Astrocyte (in vitro differentiated cells and primary cell): Measurements from ENCODE around the gene C1QTNF12. TPM values are rescaled to one million over a fixed set of nuclear protein-coding genes. Genes with fewer than 3 reads are reported as not detected.

Experiments used
- DNase-seq: peaks from one replicate; pipeline ENCODE4 v3.0.0-alpha.2; 2010; ENCODE audit warnings: low read depth
- FAIRE-seq: peaks from 2 replicates; lab custom pipeline; 2011; peaks lifted over from hg19 to GRCh38; lab: Jason Lieb, UNC
- H2AFZ ChIP-seq: 2 replicates; pipeline ENCODE4 v1.6.0; 2012; ENCODE audit warnings: low read depth, low read length, inconsistent platforms
- H3K27ac ChIP-seq: 2 replicates; pipeline ENCODE4 v1.5.1; 2011; ENCODE audit warnings: low read depth, low read length, inconsistent platforms
- H3K27me3 ChIP-seq: 2 replicates; pipeline ENCODE4 v1.6.0; 2011; ENCODE audit warnings: low read length, inconsistent platforms; ENCODE audit not compliant: insufficient read depth
- H3K36me3 ChIP-seq: 2 replicates; pipeline ENCODE4 v1.5.1; 2011; ENCODE audit warnings: low read length, inconsistent platforms; ENCODE audit not compliant: insufficient read depth
- H3K4me1 ChIP-seq: 2 replicates; pipeline ENCODE4 v1.5.1; 2011; ENCODE audit warnings: low read length, inconsistent platforms; ENCODE audit not compliant: insufficient read depth
- H3K4me2 ChIP-seq: 2 replicates; pipeline ENCODE4 v1.6.0; 2012; ENCODE audit warnings: low read length, inconsistent platforms
- H3K4me3 ChIP-seq: 2 replicates; pipeline ENCODE4 v1.5.1; 2011; ENCODE audit warnings: low read depth, mild to moderate bottlenecking, low read length, inconsistent platforms; ENCODE audit not compliant: insufficient read depth
- H3K79me2 ChIP-seq: 2 replicates; pipeline ENCODE4 v1.6.0; 2012; ENCODE audit warnings: mild to moderate bottlenecking, low read length, inconsistent platforms; ENCODE audit not compliant: insufficient read depth
- H3K9ac ChIP-seq: 2 replicates; pipeline ENCODE4 v1.6.0; 2012; ENCODE audit warnings: mild to moderate bottlenecking, low read length, inconsistent platforms
- H3K9me3 ChIP-seq: 2 replicates; pipeline ENCODE4 v1.5.1; 2012; ENCODE audit warnings: low read depth, mild to moderate bottlenecking, low read length, inconsistent platforms; ENCODE audit not compliant: insufficient read depth
- H4K20me1 ChIP-seq: 2 replicates; pipeline ENCODE4 v1.6.0; 2012; ENCODE audit warnings: low read length, inconsistent platforms; ENCODE audit not compliant: insufficient read depth
- H3K27ac Mint-ChIP-seq: one replicate; pipeline ENCODE4 v1.8.0; 2021; ENCODE audit warnings: mild to moderate bottlenecking, mixed read lengths; ENCODE audit not compliant: unreplicated experiment
- H3K27me3 Mint-ChIP-seq: one replicate; pipeline ENCODE4 v1.8.0; 2021; ENCODE audit warnings: low read depth, mixed read lengths; ENCODE audit not compliant: unreplicated experiment
- H3K36me3 Mint-ChIP-seq: one replicate; pipeline ENCODE4 v1.8.0; 2021; ENCODE audit warnings: low read depth, mixed read lengths; ENCODE audit not compliant: unreplicated experiment
- H3K4me1 Mint-ChIP-seq: one replicate; pipeline ENCODE4 v1.8.0; 2021; ENCODE audit warnings: low read depth, mixed read lengths; ENCODE audit not compliant: unreplicated experiment
- H3K4me3 Mint-ChIP-seq: one replicate; pipeline ENCODE4 v1.8.0; 2021; ENCODE audit warnings: mild to moderate bottlenecking, moderate library complexity, mixed read lengths; ENCODE audit not compliant: unreplicated experiment
- H3K9me3 Mint-ChIP-seq: one replicate; pipeline ENCODE4 v1.8.0; 2021; ENCODE audit warnings: mild to moderate bottlenecking, mixed read lengths; ENCODE audit not compliant: unreplicated experiment
- EZH2 ChIP-seq: IDR thresholded peaks from 2 replicates; pipeline ENCODE4 v1.6.1; 2012; ENCODE audit warnings: mild to moderate bottlenecking, low read length, inconsistent platforms; ENCODE audit not compliant: insufficient read depth
- total RNA-seq: library from RNA; stranded (reverse); gene quantifications from 2 replicates; pipeline ENCODE4 v1.2.1, GENCODE V29; 2021
- TF ChIP-seq, protein P1 (sequence below): IDR thresholded peaks from 2 replicates; pipeline ENCODE4 v1.5.1; 2011; ENCODE audit warnings: low read depth, mild to moderate bottlenecking, inconsistent platforms, low read length, moderate library complexity; ENCODE audit not compliant: insufficient read depth

Gene C1QTNF12
- total RNA-seq, 1 donor from 2014 or later, result 3.9 TPM

DNA sequence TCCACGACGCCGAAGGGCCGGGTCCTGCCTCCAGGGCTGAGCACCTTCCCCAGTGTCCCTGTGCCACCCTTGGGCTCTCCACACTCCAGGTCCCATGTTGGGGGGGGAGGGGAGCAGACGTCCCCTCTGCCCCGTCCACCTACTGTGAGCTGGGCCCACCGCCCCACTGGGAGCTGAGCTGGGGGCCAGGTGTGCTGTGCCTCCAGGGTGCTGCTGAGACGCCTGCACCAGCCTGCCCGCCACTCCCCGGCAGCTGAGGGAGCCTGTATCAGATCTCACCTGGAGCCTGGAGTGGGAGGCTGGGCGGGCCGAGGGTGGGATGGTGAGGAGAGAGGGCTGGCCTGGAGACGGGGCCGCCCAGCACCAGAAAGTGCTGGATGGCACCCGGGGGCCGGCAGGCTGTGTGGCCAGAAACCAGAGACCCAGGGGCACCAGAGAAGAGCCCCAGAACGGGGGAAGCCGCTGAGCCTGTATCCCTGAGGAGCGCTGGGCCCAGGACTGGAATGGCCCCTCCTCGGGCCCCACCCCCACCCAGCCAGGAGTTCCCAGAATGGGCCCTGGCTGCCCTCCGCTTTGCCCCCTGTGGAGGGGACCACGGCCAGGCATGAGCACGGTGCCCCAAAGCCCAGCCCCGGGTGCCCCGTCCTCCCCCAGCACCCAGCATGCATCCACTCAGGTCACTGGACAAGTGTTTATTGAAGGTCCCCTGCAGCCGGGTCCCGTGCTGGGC, 43.5 kb downstream of the C1QTNF12 start:
- H3K27me3 Mint-ChIP-seq, result peaks cover 6% of the 10 kb centered on the region
- FAIRE-seq (no peak), DNase-seq (no peak)
- no peaks in the 10 kb centered on the region for H3K36me3 Mint-ChIP-seq
- Histone ChIP-seq H3K36me3 (no peaks in the 10 kb centered on the region), H3K9ac (no peak overlapping the region), H4K20me1 (no peaks in the 10 kb centered on the region), H2AFZ (no peak overlapping the region), H3K79me2 (no peaks in the 10 kb centered on the region), H3K27ac (no peak overlapping the region), H3K4me3 (no peak overlapping the region), H3K4me2 (no peak overlapping the region), H3K4me1 (peaks cover 14% of the 10 kb centered on the region), H3K9me3 (no peaks in the 10 kb centered on the region), H3K27me3 (peaks cover 3% of the 10 kb centered on the region)
- H3K9me3 Mint-ChIP-seq, result no peaks in the 10 kb centered on the region
- H3K4me3 Mint-ChIP-seq, result no peak overlapping the region
- TF ChIP-seq, protein P1, sequence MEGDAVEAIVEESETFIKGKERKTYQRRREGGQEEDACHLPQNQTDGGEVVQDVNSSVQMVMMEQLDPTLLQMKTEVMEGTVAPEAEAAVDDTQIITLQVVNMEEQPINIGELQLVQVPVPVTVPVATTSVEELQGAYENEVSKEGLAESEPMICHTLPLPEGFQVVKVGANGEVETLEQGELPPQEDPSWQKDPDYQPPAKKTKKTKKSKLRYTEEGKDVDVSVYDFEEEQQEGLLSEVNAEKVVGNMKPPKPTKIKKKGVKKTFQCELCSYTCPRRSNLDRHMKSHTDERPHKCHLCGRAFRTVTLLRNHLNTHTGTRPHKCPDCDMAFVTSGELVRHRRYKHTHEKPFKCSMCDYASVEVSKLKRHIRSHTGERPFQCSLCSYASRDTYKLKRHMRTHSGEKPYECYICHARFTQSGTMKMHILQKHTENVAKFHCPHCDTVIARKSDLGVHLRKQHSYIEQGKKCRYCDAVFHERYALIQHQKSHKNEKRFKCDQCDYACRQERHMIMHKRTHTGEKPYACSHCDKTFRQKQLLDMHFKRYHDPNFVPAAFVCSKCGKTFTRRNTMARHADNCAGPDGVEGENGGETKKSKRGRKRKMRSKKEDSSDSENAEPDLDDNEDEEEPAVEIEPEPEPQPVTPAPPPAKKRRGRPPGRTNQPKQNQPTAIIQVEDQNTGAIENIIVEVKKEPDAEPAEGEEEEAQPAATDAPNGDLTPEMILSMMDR, result no peak
- TF ChIP-seq EZH2, result no peak
- H3K27ac Mint-ChIP-seq, result no peak overlapping the region
- no peaks in the 10 kb centered on the region for H3K4me1 Mint-ChIP-seq

DNA sequence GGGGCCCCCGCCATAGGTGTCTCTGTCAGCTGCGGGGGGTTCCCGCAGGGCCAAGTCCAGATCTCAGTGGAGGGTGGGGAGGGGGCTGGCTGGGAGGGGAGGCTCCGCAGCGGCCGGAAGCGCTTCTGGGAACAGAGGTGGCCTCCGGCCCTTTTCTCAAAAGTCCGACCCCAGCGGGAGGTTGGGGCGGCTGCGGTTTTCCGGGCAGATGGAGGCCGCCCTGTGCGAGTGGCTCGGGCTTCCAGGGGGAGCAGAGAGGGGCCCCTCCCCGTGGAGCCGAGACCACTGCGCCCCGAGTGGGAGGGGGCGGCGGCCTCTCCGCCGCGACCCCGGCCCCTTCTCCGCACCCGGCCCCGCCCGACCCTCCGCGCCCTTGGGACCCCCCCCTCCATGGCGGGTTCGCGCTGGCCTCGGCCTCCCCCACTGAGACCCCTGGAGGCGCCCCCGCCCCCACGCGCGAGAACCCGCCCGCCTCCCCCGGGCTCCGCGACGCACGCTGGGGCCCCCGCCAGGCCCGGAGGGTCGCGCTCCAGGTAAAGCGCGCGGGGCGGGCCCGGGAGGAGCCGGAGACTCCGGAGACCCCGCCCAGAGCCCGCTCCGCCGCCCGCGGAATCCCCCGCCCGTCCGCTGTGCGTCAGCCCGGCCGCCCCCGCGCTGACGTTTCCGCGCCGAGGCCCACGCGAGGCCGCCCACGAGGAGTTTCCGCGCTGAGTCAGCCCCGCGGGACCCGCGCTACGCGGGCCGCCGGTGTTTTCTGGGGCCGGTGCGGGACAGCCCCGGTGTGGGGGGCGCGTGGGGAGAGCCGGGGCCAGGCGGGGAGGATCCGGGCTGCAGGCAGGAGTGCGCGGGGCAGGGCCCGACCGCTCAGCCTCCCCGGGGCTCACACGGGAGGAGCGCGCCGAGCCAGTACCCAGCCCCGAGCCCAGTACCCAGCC, 45.4 kb downstream of the C1QTNF12 start:
- FAIRE-seq (no peak), DNase-seq (peak; percentile 20)
- Mint-ChIP-seq H3K4me1 (no peaks in the 10 kb centered on the region), H3K9me3 (no peaks in the 10 kb centered on the region), H3K27ac (no peak overlapping the region), H3K27me3 (peaks cover 7% of the 10 kb centered on the region), H3K36me3 (no peaks in the 10 kb centered on the region), H3K4me3 (no peak overlapping the region)
- no peaks in the 10 kb centered on the region for H4K20me1 ChIP-seq
- H3K27ac ChIP-seq, result no peak overlapping the region
- TF ChIP-seq, protein P1, result no peak
- TF ChIP-seq EZH2, result no peak
- H3K36me3 ChIP-seq, result no peaks in the 10 kb centered on the region
- no peaks in the 10 kb centered on the region for H3K9me3 ChIP-seq
- no peaks in the 10 kb centered on the region for H3K27me3 ChIP-seq
- no peak overlapping the region for H2AFZ ChIP-seq
- H3K4me1 ChIP-seq, result peaks cover 2% of the 10 kb centered on the region
- H3K4me2 ChIP-seq, result peak overlapping the region; percentile 70
- H3K9ac ChIP-seq, result peak overlapping the region; percentile 27
- no peaks in the 10 kb centered on the region for H3K79me2 ChIP-seq
- H3K4me3 ChIP-seq, result no peak overlapping the region
